DMS53 treated with DMSO at 0.1 percent for 48 hours (cell line): Measurements from ENCODE around the gene BMF.

Source experiments
- DNase-seq: peaks from one replicate; lab custom pipeline; 2025; ENCODE audit not compliant: unreplicated experiment; lab: John Stamatoyannopoulos, UW

Gene BMF

DNA sequence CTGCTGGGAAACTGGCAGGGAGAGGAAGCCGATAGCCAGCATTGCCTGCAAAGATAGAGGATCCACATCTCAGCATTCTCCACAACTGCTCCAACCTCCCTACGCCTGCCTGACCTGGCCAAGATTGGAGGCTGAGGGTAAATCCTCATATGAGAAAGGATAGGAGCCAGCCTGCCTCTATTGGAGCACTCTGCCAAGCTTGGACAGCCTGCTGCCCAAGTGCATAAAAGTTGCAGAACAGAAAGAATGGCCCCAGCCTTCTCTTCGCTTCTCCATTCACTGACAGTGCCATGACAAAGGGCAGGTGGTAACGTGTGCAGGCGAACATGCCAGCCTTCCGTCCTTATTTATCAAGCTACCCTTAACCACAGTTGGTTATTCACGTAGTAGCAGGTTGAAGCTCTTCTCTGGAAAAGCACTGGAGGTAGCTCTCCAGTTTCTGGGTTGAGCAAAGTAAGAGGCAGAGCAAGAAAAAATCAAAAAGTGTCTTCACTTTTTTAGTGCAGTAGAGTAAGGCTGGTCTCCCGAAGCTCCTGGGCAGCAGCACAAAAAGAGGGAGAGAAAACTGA is 4.3 kb downstream of the BMF start:
- no peak for DNase-seq

- DNase-seq: peak; percentile 54
Observed at GRCh38 chr15:40103864-40104271, 4.8 kb downstream of the BMF start.

DNA sequence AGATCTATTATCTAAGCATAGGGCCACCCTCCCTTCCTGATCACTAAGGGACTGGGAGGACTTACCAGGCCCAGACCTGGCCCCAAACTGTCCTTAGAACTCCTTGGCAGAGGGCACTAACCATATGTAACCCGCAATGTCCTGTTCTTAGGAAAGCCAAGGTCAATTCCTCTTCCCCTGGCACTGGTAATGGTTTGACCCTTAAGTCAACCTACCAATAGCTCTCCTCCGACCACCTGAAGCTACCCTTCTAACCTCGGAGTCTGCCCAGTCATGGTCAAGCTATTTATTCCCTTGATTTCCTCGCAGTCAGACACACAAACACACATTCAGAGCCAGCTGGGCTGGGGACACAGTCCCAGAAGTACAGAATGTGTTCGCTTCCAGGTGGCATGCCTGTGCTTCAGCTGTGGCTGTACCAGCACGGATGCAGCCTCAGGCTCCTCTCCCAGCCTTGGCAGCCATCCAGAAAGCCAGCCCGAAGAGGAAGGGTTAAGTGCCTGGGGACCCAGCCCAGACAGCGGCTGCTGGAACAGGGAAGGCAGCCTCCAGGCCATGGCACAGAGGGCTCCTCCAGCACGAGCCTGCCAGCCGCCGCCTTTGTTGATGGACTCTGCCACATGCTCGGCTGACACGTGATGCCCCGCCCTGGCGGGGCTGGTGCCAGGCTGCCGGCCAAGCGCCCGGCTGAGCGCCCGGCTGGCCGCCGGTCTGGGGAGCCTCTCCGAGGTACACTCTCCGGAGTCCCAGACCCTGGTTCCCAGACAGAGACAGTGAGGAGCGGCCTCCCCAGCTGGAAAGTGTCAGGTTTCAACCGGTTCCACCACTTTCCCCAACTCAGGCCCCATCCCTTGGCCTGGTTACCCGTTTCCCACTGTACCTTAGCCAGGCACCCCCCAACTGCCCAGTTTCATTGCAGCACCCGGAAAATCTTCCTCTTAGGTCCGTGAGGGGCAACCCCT is 5.5 kb downstream of the BMF start:
- peak; percentile 90 for DNase-seq

- DNase-seq: no peak
Observed at GRCh38 chr15:40100947-40101905, 7.5 kb downstream of the BMF start.

DNA sequence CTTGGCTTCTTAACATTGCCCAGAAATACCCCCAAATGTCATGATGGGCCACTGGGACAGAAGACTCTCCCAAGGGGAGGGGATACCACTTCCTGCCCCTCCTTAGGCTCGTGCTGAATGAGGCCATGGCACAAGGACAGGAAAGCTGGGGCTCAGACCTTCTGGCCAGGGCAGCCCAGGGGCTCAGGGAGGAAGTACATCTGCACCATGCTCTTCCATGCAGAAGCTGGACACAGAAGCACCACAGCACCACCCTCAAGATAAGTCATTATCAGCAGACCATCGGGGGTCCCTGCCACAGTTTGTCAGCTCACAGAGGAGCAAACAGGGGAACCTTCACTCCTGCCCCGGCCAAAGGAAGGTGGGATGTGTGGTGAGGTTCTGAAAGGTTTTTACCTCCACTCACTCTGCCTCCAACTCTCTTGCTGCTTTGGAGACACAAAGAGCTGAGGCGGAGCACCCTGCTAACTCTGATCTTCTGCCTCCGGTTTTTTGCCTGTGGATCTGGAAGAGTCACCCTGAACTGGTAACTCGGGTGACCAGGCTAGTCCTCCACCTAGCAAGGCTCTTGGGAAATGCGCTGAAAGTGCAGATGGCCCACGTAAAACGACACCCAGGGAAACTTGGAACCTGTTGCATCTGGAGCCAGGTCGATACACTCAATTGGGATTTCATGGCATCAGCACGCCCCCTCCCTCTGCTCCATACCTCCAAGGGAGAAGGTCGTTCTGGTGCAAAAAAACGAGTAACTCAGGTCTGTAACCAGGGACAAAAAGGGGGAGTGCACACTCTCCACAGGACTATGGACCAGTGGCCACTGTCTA is 8.3 kb downstream of the BMF start:
- no peak for DNase-seq

DNA sequence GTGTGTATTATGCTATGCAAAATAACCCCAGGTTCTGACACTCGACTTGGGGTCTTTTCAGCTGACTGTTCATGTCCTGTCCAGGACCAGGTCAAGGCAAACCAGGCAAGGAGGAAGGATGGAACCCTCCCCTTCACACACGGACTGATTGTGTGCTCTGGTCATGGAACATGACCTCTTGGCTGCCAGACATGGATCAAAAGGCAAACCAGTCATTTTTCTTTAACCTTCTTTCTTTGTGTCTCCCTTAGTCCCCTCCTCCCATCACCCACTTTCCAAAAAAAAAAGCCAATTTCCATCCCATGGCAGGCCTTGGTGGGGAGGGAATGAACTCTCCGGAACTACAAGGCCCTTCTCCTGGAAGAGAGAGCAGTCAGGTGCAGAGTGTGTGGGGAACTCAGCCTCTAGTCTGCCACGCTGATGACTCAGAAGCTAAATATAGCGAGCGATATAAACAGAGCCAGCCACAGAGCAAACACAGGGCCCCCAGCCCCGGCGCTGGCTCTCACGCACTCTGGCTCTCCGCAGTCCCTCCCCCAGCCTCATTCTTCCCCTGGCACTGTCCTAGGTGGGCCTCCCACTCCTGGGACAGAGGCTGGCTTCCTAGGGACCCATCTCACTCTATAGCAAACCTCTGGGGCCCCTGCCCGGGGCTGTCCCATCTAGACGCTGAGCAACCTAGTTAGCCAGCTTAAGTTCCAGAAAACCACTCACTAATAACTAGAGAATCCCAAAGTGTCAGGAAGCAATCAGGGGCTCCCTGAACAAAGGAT is 10.0 kb downstream of the BMF start:
- peak; percentile 92 for DNase-seq

DNA sequence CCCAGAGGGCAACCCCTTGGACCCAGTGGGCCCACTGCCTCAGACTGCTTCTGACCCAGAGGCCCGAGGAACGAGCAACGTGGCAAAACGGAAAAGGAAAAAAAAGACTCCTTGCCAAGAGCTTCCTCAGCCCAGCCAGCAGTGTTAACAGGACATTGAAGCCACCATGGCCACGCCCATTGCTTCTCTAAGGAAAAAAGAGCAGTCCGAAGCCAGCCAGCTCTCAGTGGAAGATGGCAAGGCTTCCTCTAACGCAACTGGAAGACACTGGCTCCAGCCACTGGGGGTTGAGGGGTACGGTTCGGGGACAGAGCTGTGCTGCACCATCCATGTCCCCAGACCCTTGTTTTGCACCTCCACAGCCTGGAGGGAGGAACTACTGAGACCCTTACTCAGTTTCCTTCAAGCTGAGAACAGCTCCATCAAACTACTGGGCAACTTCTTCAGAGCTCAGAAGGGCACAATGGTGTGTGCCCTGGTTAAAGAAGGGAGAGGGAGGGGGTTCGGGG is 10.7 kb downstream of the BMF start:
- DNase-seq: no peak

GRCh38 chr15:40097096-40097967 is 11.3 kb downstream of the BMF start:
- no peak for DNase-seq

DNA sequence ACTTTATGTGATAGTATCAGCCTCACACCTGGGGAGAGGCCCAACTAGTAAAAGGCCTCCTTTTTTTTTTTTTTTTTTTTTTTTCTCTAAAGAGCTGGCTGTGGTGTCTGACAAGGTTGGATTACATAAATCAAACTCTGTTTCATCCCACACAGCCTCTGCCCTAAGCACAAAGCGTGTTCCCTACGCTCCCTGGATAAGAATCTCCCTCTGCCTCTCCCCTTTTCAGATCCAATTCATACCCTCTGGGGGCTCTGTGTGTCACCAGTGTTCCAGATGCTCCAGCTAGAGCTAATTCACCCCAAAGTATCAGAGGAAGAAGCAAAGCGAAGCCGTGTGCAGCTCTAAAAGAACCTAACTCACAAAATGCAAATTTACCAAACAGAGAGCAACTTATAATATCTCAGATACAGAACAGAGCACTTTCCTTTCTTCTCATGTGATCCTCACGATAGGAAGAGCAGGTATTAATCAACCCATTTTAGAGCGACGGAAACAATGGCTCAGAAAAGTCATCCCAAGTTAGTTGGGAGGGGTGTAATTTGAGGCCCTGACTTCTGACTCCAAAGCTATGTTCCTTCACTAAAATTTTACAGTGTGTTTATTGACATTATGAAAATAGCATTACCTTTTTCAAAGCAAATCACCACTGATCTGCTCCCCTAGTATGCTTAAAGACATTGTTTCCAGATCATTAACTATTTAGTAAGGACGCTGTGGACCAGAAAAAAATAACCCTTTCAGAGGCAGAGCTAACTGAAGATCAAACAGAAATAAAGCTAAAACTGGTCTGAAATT is 12.4 kb downstream of the BMF start:
- DNase-seq: no peak

- no peak for DNase-seq
Observed at GRCh38 chr15:40095371-40096093, 13.1 kb downstream of the BMF start.

GRCh38 chr15:40094156-40094555 is 14.5 kb downstream of the BMF start:
- no peak for DNase-seq

DNA sequence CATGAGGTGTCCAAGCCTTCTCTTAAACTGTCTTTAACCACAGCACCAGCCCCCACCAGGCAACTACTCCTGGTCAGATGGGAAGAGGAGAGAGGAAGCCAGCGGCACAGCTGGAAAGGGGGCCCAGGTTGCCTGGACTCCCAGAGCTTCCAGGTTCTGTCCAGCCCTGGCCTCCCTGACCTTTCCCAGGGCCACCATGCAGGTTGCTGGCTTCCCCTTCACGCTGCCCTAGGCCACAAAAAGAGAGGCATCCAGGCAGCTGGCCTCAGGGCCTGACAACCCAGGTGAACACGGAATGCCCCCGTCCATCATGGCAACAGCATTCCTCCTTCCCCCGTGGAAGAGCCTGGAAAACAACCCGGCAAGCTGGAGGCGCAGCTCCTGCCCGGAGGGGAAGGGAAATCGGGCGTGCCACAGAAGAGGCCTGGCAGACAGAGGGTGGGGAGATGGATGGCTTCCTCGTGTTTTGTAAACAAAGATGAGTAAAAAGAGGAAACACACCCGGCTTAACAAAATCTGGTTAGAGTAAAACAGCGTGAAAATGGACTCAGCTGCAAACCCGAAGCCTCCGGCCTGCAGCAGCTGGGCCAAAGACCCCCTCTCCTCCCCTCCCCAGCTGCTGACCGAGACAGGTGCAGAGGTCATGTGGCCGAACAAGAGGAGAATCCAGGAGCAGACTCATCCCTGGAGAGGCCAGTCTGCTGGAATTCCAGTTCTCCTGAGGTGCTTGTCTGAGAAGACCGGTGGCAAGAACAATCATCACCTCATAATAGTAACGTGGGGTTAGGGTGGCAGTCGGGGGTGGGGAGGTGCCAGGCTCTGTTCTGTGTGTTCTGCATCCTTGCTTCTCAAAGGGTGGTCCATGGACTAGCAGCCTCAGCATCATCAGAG is 15.5 kb downstream of the BMF start:
- DNase-seq: peak; percentile 60

GRCh38 chr15:40092256-40092978 is 16.3 kb downstream of the BMF start:
- peak; percentile 26 for DNase-seq

- no peak for DNase-seq
Observed at GRCh38 chr15:40091861-40092255, 16.8 kb downstream of the BMF start.

GRCh38 chr15:40090774-40091455 is 17.8 kb downstream of the BMF start:
- DNase-seq: no peak
